Common myeloid progenitor, CD34-positive (primary cell): ENCODE measurements around the gene UBL7.

Source experiments
- CTCF ChIA-PET: fragments of 350-600 bp; sonication (Branson Sonifier 250); formaldehyde crosslinking; loops from one replicate; lab custom pipeline; 2021; ENCODE audit warnings: antibody characterized with exemption; lab: Charles Lee
- POLR2A ChIA-PET: fragments of 350-600 bp; sonication (Branson Sonifier 250); formaldehyde crosslinking; loops from one replicate; lab custom pipeline; 2021; ENCODE audit warnings: antibody characterized with exemption; lab: Charles Lee
- DNase-seq, 3 donors: peaks; one replicate each; pipeline versions ENCODE4 v3.0.0 to v3.0.0-alpha.2; 2013
- H3K27ac ChIP-seq, 2 experiments: 1 replicate in 1 of 2; 2 replicates in 1 of 2; pipeline ENCODE4 v1.7.0; 2013; ENCODE audit warnings: inconsistent platforms in 2 of 2, low read length in 2 of 2, mild to moderate bottlenecking in 2 of 2, low read depth in 1 of 2, moderate library complexity in 1 of 2; ENCODE audit not compliant: severe bottlenecking in 2 of 2, insufficient read depth in 1 of 2, poor library complexity in 1 of 2
- H3K27me3 ChIP-seq, 5 experiments: replicated peaks in 2 of 5; 1 replicate in 3 of 5; 2 replicates in 2 of 5; pipeline versions ENCODE4 v1.6.1 to v1.7.0; 2013; ENCODE audit warnings: low read length in 4 of 5, mild to moderate bottlenecking in 2 of 5, moderate library complexity in 2 of 5, inconsistent platforms in 1 of 5; ENCODE audit not compliant: insufficient read depth in 5 of 5, control insufficient read depth in 4 of 5
- H3K36me3 ChIP-seq, 4 experiments: 1 replicate in 2 of 4; 2 replicates in 2 of 4; pipeline versions ENCODE4 v1.6.1 to v1.7.0; 2013; ENCODE audit warnings: low read length in 3 of 4, control low read depth in 1 of 4, mild to moderate bottlenecking in 1 of 4; ENCODE audit not compliant: control insufficient read depth in 4 of 4, insufficient read depth in 4 of 4
- H3K4me1 ChIP-seq, 4 experiments: 1 replicate in 3 of 4; 2 replicates in 1 of 4; pipeline versions ENCODE4 v1.6.1 to v1.7.1; 2013; ENCODE audit warnings: low read length in 3 of 4, mild to moderate bottlenecking in 3 of 4, control low read depth in 1 of 4, inconsistent platforms in 1 of 4, moderate library complexity in 1 of 4; ENCODE audit not compliant: control insufficient read depth in 4 of 4, insufficient read depth in 4 of 4; ENCODE audit errors: control extremely low read depth in 1 of 4
- H3K4me3 ChIP-seq, 7 experiments: 1 replicate in 4 of 7; 2 replicates in 3 of 7; pipeline versions ENCODE4 v1.5.1 to v1.7.0; 2013; ENCODE audit warnings: mild to moderate bottlenecking in 7 of 7, low read length in 6 of 7, moderate library complexity in 6 of 7, inconsistent platforms in 2 of 7, low read depth in 2 of 7, control low read depth in 1 of 7; ENCODE audit not compliant: insufficient read depth in 4 of 7, control insufficient read depth in 1 of 7; ENCODE audit errors: extremely low read depth in 1 of 7
- H3K9me3 ChIP-seq, 5 experiments: 1 replicate in 4 of 5; 2 replicates in 1 of 5; pipeline versions ENCODE4 v1.6.1 to v1.7.1; 2013; ENCODE audit warnings: low read length in 4 of 5, mild to moderate bottlenecking in 2 of 5, inconsistent platforms in 1 of 5, low read depth in 1 of 5, moderate library complexity in 1 of 5; ENCODE audit not compliant: control insufficient read depth in 4 of 5, insufficient read depth in 2 of 5; ENCODE audit errors: control extremely low read depth in 1 of 5
- WGBS: methylation state at CpG from one replicate; pipeline ENCODE4 v1.1.5; 2013; ENCODE audit not compliant: insufficient coverage; 5-methylcytosine and 5-hydroxymethylcytosine counted together

UBL7 gene

GRCh38 chr15:74399511-74400312 is 61.2 kb downstream of the UBL7 start:
- Histone ChIP-seq H3K9me3 (no peaks in the 10 kb centered on the region), H3K36me3 (no peaks in the 10 kb centered on the region), H3K27ac (peak overlapping the region in 1 of 2 experiments; percentile 6), H3K27me3 (no peaks in the 10 kb centered on the region), H3K4me3 (peak overlapping the region in 2 of 7 experiments; percentile 43 to 44), H3K4me1 (peaks cover 21 to 96% (median 85%) of the 10 kb centered on the region in 4 experiments)
- CTCF ChIA-PET: interaction anchor here (1.0 to 10.0 kb wide), 5 partner anchors 8 to 40 kb away, joined by 3 to 82 read pairs (median 4); no protein-coding TSS in a partner anchor
- 40% methylated on average over 2 of the region's 5 CpGs for WGBS
- POLR2A ChIA-PET: interaction anchor here (1.0 to 2.0 kb wide), 2 partner anchors 10 to 27 kb away, joined by 3 to 6 read pairs; no protein-coding TSS in a partner anchor
- peak in 2 of 3 donors; percentile 88 to 89 for DNase-seq

DNA sequence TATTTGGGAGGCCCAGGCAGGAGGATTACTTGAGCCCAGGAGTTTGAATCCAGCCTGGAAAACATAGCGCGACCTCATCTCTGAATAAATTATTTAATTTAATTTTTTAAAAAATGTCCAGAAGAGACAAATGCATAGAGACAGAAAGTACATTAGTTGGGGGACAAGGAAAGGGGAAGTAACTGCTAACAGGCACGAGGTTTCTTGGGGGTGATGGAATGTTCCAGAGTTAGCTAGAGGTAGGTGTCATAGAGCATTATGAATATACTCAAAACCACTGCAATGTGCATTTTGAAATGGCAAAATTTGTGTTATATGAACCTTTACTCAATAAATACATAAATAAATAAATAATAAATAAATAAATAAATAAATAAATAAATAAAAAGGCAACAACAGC is 61.9 kb downstream of the UBL7 start:
- H3K4me3 ChIP-seq: no peak overlapping the region
- no peaks in the 10 kb centered on the region for H3K36me3 ChIP-seq
- no peaks in the 10 kb centered on the region for H3K9me3 ChIP-seq
- H3K27ac ChIP-seq: no peak overlapping the region
- H3K4me1 ChIP-seq: peaks cover 15 to 90% (median 80%) of the 10 kb centered on the region in 4 experiments
- DNase-seq: peak in 2 of 3 donors; percentile 78 to 87
- POLR2A ChIA-PET: no interaction called here
- CTCF ChIA-PET: interaction anchor here (1.0 to 10.0 kb wide), 4 partner anchors 7 to 32 kb away, joined by 3 to 82 read pairs (median 39); no protein-coding TSS in a partner anchor
- no peaks in the 10 kb centered on the region for H3K27me3 ChIP-seq
- no CpG with 5 or more reads among the region's 3 CpGs for WGBS

- Histone ChIP-seq H3K9me3 (no peaks in the 10 kb centered on the region), H3K27ac (no peak overlapping the region), H3K4me3 (no peak overlapping the region), H3K4me1 (peaks cover 14 to 81% (median 74%) of the 10 kb centered on the region in 4 experiments), H3K36me3 (no peaks in the 10 kb centered on the region), H3K27me3 (no peaks in the 10 kb centered on the region)
- 96% methylated on average over 4 of the region's 5 CpGs for WGBS
- CTCF ChIA-PET: interaction anchor here (1.0 to 8.9 kb wide), 2 partner anchors 14 to 33 kb away, joined by 3 to 82 read pairs; no protein-coding TSS in a partner anchor
- POLR2A ChIA-PET: interaction anchor here (0.7 to 0.8 kb wide), 2 partner anchors 9 to 10 kb away, joined by 3 read pairs; no protein-coding TSS in a partner anchor
- no peak for DNase-seq
Observed at GRCh38 chr15:74398183-74398582, 62.8 kb downstream of the UBL7 start.

GRCh38 chr15:74397239-74398068 is 63.5 kb downstream of the UBL7 start:
- H3K9me3 ChIP-seq: no peaks in the 10 kb centered on the region
- DNase-seq: no peak
- H3K27ac ChIP-seq: no peak overlapping the region
- WGBS: 95% methylated on average over 2 of the region's 6 CpGs
- ChIA-PET CTCF (interaction anchor here (0.8 to 1.9 kb wide), 5 partner anchors 8 to 40 kb away, joined by 3 to 5 read pairs (median 4); no protein-coding TSS in a partner anchor), POLR2A (interaction anchor here (0.8 kb wide), 1 partner anchor 9 kb away, joined by 3 read pairs; no protein-coding TSS in a partner anchor)
- no peaks in the 10 kb centered on the region for H3K36me3 ChIP-seq
- no peaks in the 10 kb centered on the region for H3K27me3 ChIP-seq
- H3K4me3 ChIP-seq: no peak overlapping the region
- H3K4me1 ChIP-seq: peaks cover 13 to 81% (median 74%) of the 10 kb centered on the region in 4 experiments

GRCh38 chr15:74396445-74397238 is 64.3 kb downstream of the UBL7 start:
- H3K36me3 ChIP-seq: no peaks in the 10 kb centered on the region
- peaks cover 6 to 81% (median 74%) of the 10 kb centered on the region in 4 experiments for H3K4me1 ChIP-seq
- no peaks in the 10 kb centered on the region for H3K9me3 ChIP-seq
- ChIA-PET CTCF (interaction anchor here (0.8 to 2.4 kb wide), 9 partner anchors 9 to 42 kb away, joined by 3 to 5 read pairs (median 4); no protein-coding TSS in a partner anchor), POLR2A (no interaction called here)
- WGBS: 23% methylated on average over 8 of the region's 9 CpGs
- H3K27me3 ChIP-seq: no peaks in the 10 kb centered on the region
- H3K27ac ChIP-seq: no peak overlapping the region
- DNase-seq: peak; percentile 73 to 90 (median 87)
- no peak overlapping the region for H3K4me3 ChIP-seq

DNA sequence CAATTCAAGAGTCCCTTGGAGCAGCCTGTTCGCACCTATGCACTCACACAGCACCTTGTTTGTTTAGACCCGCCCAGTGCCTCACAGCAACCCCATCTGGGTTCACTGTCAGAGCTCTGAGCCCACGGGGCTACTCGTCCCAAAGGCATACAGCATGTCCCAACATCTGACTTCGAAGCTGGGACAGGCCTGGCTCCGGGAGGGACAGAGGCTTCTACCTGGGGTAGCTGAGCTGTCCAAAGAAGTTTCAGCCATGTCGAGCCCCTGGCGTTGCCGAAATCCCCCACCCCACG is 64.9 kb downstream of the UBL7 start:
- POLR2A ChIA-PET: no interaction called here
- CTCF ChIA-PET: interaction anchor here (1.2 to 2.4 kb wide), 8 partner anchors 9 to 43 kb away, joined by 3 to 7 read pairs (median 5); no protein-coding TSS in a partner anchor
- Histone ChIP-seq H3K27me3 (no peaks in the 10 kb centered on the region), H3K27ac (no peak overlapping the region), H3K9me3 (no peaks in the 10 kb centered on the region), H3K4me1 (peaks cover 6 to 81% (median 74%) of the 10 kb centered on the region in 4 experiments), H3K36me3 (no peaks in the 10 kb centered on the region), H3K4me3 (no peak overlapping the region)
- DNase-seq: no peak
- WGBS: 87% methylated on average over 10 of the region's 10 CpGs
